Measurements from ENCODE around the gene PIP5K1C.
A peak's percentile ranks its signal among the peaks of the same experiment; 100 is the strongest.
"Not testable (repeated sequence)": the region's sequence is repeated elsewhere in the genome, so short reads cannot be mapped to it uniquely, and the experiment has no call there.

PIP5K1C gene

DNA sequence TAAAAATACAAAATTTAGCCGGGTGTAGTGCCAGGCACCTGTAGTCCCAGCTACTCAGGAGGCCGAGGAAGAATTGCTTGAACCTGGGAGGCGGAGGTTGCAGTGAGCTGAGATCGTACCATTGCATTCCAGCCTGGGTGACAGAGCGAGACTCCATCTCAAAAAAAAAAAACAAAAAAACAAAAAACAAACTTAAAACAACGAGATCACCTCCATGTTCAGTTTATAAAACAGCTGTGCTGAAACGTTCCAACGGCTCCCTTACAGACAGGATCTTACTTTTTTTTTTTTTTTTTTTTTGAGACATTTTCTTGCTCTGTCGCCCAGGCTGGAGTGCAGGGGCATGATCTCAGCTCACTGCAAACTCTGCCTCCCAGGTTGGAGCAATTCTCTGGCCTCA lies 71.5 kb downstream of the PIP5K1C start:
- not testable (repeated sequence) for DNase-seq (ENCODE audit: low read depth, low spot score)

DNA sequence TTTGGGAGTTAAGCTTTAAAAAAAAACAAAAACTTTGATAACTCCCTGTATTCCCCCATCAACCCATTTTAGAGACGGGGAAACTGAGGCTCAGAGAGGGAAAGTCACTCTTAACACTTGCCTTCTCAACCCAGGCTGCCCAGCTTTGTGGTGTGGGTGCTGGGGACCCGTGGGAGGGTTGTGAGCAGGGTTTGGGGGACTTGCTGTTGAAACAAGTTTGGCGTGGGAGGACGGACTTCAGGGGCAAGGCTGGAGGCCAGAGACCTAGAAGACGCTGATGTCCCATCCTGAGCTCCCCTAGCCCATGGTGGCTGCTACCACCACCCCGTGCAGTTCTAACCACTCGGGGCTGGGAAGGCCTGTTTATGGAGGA lies 72.9 kb downstream of the PIP5K1C start:
- no peak for DNase-seq (ENCODE audit: low read depth, low spot score)

DNA sequence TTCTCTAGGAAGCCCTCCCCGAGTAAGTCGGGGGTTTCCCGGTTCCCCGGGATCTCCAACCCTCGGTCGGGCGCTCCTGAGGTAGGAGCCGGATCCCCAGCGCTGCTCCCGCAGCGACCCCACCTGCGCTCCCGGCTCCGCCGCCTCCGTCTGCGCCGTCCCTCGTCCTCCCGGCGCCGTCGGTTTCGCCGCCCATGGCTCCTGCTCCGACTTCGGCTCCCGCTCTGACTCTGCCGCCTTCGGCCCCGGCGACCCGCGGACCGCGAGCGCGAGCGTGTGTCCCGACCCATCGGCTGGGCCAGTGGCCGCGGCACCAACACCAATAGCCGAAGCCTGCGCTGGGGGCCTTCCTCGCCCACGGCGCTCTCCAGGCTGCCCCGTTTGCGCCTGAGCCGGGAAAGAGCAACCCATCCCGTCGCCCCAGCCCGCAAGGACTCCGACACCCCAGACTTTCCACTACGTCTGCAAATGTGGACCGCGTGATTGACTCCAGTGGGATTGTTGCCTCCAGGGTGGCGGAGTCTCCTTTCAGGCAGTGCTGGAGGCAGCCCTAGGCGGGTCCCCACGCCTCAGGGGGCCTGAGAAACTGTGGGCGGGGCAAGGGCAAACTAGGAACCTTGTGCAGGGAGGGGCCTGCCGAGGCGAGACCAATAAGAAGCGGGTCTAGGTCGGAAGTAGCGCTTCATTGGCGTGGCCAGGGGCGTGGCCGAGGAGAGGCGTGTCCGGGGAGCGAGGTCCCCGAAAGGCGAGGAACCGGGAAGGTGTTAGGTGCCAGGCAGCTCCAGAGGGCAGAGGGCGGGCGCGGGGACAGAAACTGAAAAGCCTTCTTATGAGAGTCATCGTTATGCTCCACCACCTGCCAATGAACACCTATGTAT lies 73.6 kb downstream of the PIP5K1C start, which contains the start of gene CACTIN:
Gene CACTIN (minus strand): TSS at position 318 of the 878 bp plus-strand sequence. CDS start 28 bp downstream, at position 290.
- peak; percentile 98 for DNase-seq (ENCODE audit: low read depth, low spot score)

DNA sequence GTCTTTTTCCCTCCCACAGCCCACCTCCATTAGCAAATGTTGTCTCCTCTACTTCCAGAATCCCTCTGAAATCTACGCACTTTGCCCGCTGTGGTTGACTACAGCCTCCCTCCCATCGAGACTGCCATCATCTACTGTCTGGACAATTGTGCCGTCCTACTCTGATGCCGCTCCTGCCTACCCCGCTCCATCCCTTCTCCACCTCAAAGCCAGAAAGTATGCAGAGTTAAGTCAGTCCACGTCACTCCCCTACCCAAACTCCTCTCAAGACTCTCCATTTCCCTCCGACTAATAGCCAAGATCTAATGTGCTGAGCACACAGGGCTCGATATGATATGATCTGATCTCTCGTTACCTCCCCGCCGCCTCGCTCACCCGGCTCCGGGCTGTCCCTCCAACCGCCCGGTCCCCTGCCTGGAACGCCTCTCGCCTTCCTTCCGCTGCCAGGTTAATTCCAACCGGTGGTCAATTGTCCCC lies 74.2 kb downstream of the PIP5K1C start:
- DNase-seq (ENCODE audit: low read depth, low spot score), result no peak

DNA sequence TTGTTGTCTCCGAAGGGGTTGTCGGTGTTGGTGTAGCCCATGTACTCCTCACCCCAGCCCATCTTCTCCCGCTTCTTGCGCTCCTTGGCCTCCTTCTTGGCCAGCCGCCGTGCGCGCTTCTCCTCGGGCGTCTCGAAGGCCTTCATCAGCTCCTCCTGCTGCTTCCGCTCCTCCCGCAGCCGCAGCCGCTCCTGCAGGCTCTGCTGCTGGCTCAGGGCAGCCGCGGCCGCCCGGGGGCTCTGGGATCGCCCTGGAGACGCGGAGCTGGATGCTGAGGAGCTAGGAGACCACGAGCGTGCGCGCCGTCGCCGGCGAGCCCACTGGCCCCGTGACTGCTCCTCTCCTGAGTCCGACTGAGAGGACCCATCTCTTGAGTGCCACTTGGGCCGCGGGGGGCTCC lies 76.6 kb downstream of the PIP5K1C start:
- no peak for DNase-seq (ENCODE audit: low read depth, low spot score)

DNA sequence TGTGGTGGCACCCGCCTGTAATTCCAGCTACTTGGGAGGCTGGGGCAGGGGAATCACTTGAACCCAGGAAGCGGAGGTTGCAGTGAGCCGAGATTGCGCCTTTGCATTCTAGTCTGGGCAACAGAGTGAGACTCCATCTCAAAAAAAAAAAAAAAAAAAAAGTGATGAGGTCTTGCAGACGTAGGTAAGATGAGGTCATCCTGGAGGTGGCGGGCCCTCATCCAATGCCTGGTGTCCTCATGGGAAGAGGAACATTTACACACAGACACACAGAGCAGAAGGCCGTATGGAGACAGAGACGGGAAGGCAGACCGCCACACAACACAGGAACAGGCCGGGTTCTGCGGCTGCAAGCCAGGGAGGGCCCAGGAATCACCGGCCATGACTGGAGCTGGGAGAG lies 78.0 kb downstream of the PIP5K1C start:
- no peak for DNase-seq (ENCODE audit: low read depth, low spot score)

DNA sequence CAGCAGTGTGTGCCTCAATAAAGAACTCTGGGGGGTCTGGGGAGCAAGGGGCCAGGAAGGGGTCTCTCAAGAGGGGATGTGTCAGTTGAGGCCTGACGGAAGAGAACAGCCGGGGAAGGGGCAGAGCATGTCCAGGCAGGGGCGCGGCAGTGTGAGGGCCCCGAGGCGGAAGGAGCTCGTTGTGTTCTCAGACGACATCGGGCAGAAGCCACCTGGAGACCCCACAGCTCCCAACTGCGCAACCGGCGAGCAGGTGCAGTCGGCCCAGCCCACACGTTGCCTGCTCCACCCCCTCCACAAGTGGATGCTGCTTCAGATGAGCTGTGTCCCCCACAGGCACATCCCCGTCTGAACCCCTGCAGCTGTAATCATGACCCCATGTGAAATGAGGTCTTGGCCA lies 78.6 kb downstream of the PIP5K1C start:
- DNase-seq (ENCODE audit: low read depth, low spot score), result no peak

DNA sequence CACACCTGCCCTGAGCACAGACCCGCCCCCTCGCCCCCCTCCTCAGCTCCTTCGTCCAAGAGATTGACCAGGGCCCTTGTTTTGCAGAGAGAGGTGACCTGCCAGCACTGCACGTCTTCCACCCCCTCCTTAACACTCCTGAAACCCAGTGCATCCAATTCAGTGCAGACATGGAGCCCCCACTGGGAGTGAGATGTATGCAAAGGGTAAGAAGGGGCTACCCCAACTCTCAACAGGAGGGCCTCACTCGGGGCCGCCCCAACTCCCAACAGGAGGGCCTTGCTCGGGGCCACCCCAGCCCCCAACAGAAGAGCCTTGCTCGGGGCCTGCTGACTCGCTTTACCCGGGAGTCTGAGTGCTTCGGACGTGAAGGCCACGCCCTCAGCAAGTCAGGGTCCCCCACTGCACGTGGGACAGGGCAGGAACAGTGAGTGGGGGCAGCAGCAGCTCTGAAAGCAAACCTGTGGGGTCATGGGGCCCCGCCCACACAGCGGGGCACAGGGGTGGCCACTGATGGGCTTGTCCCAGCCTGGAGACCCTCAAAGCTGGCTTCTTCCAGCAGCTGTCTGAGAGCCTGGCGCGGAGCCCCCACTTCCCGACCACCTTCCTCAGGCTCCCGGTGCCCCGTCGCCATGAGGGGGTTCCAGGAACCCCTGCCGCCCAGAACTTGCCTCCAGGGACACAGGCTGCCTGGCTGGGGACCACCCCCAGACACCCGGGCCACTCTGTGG lies 79.3 kb downstream of the PIP5K1C start:
- DNase-seq (ENCODE audit: low read depth, low spot score), result no peak

DNA sequence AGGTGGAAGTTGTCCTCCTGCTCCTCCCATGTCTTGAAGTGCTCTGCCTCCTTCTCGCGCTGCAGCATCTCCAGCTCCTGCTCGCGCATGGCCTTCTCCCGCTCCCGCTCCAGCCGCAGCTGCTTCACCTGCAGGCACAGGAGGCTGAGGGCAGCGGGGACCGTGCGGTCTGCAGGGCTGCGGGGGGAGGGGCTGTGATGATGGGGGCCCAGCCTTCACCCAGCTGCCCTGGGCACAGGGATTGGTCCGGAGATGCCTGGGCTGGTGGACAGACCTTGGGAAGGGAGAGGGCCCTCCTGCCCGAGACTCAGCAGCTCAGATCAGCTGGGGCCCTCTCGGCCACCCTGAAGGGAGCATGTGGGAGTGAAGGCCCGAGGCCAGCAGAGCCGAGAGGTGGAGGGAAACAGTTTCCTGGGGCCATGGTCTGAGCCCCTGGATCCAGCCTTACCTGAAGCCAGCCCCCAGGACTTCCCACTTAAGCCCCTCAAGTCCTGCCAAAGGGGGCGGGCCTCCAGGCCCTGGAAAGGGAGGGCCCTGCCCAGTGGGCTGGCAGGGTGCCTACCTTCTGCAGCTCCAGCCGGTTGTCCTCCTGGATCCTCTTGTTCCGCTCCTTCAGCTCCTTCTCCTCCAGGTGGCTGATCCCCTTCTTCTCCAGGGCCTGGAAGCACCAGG lies 80.0 kb downstream of the PIP5K1C start:
- no peak for DNase-seq (ENCODE audit: low read depth, low spot score)

DNA sequence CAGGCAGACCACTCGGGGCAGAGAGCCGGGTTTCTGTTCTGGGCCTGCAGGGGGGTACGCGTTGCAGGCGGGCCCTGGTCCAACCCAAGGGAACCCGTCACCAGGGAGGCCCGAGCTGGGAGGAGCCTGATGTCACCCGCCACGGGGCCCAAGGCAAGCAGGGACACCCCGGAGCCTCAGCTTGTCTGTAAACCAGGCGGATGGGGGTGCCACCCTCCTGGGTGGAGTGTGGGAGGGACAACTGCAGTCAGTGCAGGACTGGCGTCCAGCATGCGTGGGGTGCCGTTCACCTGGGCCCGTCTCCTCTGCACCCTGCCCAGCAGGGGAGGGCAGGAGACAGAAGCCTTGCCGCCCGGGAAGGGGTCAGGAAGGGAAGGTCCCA lies 80.6 kb downstream of the PIP5K1C start:
- DNase-seq (ENCODE audit: low read depth, low spot score), result no peak

DNA sequence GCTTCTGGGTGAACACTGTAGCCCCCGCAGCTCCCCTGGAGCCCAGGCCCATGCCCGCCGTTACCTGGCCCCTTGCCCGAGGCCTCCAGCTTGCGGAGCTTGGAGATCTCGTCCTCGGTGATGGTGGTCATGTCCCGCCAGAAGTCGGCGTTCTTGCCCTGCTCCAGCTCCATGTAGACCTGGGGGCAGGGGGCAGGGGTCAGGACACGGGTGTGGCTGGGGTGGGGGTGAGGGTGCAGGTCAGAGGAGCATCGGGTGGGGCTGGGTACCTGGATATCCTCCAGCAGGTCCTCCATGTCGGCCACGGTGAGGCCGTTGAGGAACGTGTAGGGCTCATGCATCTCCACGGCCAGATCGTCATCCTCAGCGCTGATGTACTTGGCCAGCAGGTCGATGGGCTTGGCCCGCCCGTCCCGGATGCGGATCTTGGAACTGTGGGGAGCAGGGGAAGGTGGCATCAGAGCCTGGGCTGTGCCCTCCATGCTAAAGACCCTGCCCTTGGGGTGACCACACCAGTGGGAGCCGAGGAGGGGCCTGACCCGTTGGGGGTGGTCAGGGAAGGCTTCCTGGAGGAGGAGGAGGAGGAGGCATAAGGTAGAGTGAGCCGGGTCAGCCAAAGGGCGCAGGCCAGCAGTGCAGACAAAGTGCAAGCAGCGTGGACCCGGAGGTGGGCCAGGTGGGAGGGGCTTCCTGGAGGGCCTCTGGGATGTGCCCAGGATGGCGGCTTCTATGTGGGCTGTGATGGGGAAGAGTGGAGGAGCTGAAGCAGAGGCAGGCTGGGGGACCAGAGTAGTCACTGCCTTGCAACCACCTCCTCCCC lies 81.2 kb downstream of the PIP5K1C start:
- DNase-seq (ENCODE audit: low read depth, low spot score), result no peak

DNA sequence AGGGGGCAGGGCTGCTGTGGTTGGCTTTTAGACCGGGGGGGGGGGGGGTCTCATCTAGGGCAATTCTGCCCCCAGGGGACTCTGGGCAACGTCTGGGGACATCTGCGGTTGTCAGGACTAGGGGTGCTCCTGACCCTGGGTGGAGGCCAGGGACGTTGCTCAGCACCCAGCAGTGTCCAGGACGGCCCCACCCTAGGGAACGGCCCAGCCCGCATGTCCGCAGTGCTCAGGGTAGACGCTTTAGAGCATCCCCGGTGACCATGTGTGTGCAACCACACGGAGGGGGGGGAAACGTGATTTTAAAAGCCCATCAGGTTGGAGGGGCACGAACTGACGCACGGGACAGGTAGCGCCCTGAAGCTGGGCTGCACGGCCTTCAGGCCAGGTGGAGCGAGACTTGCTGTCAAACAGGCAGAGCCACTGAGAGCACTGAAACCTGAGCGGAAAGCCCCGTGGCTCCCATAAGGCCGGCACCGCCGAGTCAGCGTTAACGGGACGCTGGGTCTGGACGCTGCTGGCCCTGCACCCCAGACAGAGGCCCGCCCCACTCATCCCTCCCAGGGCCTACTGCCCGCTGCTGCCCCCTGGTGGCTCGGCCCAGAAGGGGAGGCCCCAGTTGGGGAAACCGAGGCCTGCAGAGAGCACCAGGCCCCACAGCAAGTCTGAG lies 82.0 kb downstream of the PIP5K1C start:
- DNase-seq (ENCODE audit: low read depth, low spot score), result no peak

DNA sequence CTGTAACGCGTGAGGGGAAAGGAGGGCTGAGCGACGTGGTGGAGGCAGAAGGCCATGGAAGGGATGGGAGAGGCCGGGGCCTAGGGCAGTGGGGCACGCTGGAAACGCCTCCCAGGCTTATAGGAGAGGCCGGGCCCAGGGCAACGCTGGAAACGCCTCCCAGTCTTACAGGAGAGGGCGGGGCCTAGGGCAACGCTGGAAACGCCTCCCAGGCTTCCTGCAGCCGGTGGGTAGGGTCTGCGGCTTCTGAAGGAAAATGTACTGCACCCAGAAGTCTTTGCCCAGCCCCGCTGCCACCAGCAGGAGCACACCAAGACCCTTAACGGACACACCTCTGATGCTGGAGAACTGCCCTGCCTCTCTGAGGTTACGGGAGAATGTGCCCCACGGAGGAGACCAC lies 82.8 kb downstream of the PIP5K1C start:
- DNase-seq (ENCODE audit: low read depth, low spot score), result no peak

DNA sequence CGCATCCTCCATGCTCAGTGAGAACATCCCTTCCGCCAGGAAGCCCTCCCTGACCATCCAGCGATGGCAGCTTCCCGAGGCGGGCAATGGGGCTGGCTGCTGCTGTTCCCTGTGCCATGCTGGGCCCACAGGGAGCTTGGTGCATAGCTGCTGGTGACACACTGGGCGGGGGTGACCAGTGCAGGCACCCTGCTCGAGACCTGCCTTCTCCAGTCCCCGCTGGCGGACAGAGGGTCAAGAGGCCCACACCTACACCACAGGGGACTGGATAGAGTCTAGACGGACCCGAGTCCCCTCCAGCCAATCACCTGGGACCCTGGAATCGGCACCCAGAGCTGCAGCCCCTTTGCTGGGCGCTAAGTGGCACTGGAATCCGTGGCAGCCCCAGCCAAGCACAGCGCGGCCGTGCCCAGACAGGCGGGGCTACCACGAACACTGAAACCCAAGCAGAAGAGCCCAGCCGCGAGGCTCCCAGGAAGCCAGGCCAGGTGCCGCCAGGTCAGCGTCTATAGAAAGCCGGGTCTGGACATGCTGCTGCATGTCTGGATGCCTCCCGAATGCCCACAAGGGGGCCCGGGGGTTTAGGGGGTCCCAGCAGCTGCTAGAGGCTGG lies 84.6 kb downstream of the PIP5K1C start:
- no peak for DNase-seq (ENCODE audit: low read depth, low spot score)

DNA sequence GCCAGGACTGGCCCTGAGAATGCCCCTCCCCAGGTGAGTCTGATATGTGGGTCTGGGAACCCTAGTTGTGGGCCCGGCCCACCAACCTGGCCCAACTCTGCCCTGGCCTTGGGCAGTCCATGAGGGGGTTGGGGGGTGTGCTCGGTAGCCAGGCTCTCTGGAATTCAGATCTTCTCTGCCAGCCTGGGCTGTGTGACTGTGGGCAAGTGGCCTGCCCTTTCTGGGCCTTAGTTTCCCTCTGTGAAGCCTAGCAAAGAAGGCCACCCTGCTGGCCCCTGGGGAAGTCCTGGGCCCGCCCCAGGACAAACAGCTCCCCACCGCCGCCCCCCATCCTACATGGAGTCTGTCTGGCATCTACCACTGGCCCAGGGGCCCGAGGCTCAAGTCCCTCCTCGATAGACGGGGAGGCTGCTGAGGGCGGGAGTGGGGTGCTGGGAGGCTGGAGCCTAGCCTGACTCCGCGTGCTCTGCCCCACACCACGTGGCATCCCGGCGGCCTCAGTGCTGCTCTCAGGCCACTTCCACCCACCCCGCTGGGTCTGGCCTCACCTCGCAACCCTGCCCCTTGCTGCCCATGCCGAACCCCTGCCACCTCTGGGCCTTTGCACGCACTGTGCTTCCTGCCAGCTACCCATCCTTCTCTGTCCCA lies 85.3 kb downstream of the PIP5K1C start:
- DNase-seq (ENCODE audit: low read depth, low spot score), result no peak

DNA sequence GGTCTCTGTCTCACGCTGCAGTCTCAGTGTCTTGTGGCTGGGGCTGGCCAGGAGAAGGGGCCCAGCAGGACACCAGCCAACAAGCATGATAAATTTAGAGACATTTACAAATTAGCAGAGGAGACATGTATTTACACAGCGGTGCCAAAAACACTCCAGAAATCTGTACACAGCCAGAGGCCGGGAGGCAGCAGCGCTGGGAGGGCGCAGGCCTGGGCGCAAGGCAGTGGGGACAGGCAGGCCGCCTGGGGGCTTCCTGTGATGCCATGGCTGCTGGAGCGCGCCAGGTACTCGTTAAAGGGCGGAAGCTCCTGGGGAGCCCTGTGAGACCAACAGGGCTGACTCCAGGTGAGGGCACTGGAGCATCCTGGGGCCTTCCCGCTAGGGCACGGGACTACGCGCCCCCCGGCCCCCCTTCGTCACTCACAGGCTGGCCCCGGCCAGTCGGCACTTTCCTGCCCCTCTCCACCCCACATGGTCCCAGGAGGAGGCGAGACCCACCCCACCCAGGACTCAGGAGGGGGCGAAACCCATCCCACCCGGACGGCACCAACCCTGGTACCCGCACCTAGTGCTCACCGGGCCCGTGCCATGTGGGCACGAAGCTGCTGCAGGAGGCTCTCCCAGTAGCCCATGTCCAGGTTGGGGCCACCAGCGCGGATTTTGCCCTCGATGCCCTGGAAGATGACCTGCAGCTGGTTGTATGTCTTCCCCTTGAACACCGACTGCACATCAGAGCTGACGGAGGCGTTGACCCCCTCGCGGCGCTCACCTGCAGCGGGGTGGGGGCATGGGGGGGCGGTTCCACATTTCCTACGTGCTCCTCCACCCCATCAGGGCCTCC lies 86.2 kb downstream of the PIP5K1C start:
- DNase-seq (ENCODE audit: low read depth, low spot score), result no peak

DNA sequence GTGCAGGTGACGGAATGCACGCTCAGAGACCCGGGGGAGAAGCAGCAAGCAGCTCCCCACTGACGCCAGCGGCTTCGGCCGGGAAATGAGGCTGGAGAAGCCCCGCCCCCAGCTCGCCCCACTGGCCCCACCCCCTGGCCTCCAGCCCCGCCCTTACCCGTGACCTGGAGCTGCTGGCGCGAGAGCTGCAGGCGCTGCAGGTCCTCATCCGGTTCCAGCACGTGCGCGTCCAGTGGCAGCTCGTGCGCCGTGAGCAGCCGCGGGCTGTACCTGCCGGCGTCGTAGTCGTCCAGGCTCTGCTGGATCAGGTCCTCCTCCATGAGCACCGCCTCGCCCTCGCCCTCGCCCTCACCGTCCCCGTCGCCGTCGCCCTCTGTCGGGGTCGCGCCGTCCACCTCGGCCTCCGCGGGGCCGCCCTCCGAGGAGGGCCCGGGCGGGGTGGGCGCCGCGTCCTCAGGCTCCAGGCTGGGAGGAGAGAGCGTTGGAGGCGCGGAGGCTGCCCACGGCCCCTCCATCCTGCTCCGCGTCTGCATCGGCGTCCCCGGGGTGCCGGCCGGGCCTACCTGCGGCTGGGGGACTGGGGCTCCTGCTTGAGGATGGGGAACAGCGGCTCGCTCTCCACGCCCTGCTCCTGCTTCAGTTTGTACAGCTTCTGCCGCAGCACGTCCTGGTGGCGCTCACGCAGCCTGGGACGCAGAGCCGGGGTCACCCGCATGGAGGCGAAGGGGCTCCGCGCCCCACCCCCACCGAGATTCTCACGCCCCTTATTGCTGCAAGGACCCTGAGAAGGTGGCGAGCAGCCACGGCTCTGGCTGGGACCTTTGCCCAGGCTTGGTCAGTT lies 87.1 kb downstream of the PIP5K1C start:
- no peak for DNase-seq (ENCODE audit: low read depth, low spot score)

DNA sequence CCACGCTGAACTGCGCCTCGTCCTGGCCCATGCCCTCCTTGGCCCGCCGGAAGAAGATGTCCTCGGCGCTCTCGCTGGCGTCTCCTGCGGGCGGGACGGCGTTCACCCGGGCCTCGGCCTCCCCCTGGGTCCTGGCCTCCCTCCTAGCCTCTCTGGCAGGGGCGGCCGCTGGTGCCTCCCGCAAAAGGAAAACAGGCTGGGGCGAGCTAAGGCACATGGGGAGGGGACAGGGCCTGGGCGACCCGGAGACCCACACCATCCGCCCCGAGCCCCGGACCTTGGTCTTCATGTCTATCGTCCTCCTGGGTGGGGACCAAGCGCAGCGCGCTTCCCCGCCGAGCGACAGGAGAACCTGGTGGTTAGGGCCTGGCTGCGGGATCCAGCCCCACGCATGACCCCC lies 87.9 kb downstream of the PIP5K1C start:
- DNase-seq (ENCODE audit: low read depth, low spot score), result no peak

Measured in activated naive CD8-positive, alpha-beta T cell treated with anti-CD3 and anti-CD28 coated beads, Interleukin-2, amount 50 U/mL, for 16 hours (primary cell).